ENCODE results near the gene KRT71.

The KRT71 gene

GRCh38 chr12:52497975-52498374 is 55.0 kb downstream of the KRT71 start:
- no peak for DNase-seq (ENCODE audit: low read depth in 2 of 2)

- no peak for DNase-seq (ENCODE audit: low read depth in 2 of 2)
Observed at GRCh38 chr12:52496590-52497071, 56.3 kb downstream of the KRT71 start.

- no peak for DNase-seq (ENCODE audit: low read depth in 2 of 2)
Observed at GRCh38 chr12:52496054-52496453, 56.9 kb downstream of the KRT71 start.

- DNase-seq (ENCODE audit: low read depth in 2 of 2): no peak
Observed at GRCh38 chr12:52495389-52495788, 57.6 kb downstream of the KRT71 start.

GRCh38 chr12:52494518-52494917 is 58.4 kb downstream of the KRT71 start:
- DNase-seq (ENCODE audit: low read depth in 2 of 2): no peak

- no peak for DNase-seq (ENCODE audit: low read depth in 2 of 2)
Observed at GRCh38 chr12:52494100-52494499, 58.8 kb downstream of the KRT71 start.

All from stimulated activated CD8-positive, alpha-beta memory T cell treated with anti-CD3 and anti-CD28 coated beads, Interleukin-15, amount 100 ng/mL, for 48 hours (primary cell).